Right renal pelvis (tissue), 4 donors: ENCODE data around the gene MDK. TPM values are rescaled to one million over a fixed set of nuclear protein-coding genes. Genes with fewer than 3 reads are reported as not detected.

Experiments
- polyA plus RNA-seq, 4 donors: library from polyadenylated mRNA; unstranded; fragments of 120-200 nt; gene quantifications; one replicate each; pipeline ENCODE4 v1.2.1, GENCODE V29; 2013; ENCODE audit not compliant: insufficient read length in 4 of 4

The MDK gene
- polyA plus RNA-seq, 4 donors: 651 to 1,009 (median 840) TPM

Other genes starting within 250 kb of the MDK start
- gene CREB3L1, start 104.0 kb upstream of the MDK start, polyA plus RNA-seq: 10 to 100 TPM; 15.2 to 22.1 (median 17.7) TPM
- gene DGKZ, start 34.2 kb upstream of the MDK start, polyA plus RNA-seq: 10 to 100 TPM; 31.1 to 41.5 (median 36.7) TPM
- gene CHRM4, start 10.1 kb downstream of the MDK start, polyA plus RNA-seq: under 1 TPM; 0.22 to 0.34 (median 0.27) TPM
- gene AMBRA1, start 212.4 kb downstream of the MDK start, polyA plus RNA-seq: 10 to 100 TPM; 24.7 to 26.9 (median 24.9) TPM
- 1 to 10 TPM; 4.0 to 4.7 (median 4.3) TPM for gene HARBI1, start 235.6 kb downstream of the MDK start, polyA plus RNA-seq
- gene ATG13, start 235.9 kb downstream of the MDK start, polyA plus RNA-seq: 10 to 100 TPM; 56.2 to 76.9 (median 68.9) TPM